HG02798 (cell line): Measurements from ENCODE around the gene GPC1.
"Not testable (repeated sequence)": the region's sequence is repeated elsewhere in the genome, so short reads cannot be mapped to it uniquely, and the experiment has no call there.

ENCODE experiments used
- ATAC-seq: cut with Tn5 transposase; IDR thresholded peaks from one replicate; pipeline ENCODE4 v1.9.1; 2021; ENCODE audit warnings: mild to moderate bottlenecking; ENCODE audit not compliant: unreplicated experiment, poor library complexity

The GPC1 gene, protein sequence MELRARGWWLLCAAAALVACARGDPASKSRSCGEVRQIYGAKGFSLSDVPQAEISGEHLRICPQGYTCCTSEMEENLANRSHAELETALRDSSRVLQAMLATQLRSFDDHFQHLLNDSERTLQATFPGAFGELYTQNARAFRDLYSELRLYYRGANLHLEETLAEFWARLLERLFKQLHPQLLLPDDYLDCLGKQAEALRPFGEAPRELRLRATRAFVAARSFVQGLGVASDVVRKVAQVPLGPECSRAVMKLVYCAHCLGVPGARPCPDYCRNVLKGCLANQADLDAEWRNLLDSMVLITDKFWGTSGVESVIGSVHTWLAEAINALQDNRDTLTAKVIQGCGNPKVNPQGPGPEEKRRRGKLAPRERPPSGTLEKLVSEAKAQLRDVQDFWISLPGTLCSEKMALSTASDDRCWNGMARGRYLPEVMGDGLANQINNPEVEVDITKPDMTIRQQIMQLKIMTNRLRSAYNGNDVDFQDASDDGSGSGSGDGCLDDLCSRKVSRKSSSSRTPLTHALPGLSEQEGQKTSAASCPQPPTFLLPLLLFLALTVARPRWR

DNA sequence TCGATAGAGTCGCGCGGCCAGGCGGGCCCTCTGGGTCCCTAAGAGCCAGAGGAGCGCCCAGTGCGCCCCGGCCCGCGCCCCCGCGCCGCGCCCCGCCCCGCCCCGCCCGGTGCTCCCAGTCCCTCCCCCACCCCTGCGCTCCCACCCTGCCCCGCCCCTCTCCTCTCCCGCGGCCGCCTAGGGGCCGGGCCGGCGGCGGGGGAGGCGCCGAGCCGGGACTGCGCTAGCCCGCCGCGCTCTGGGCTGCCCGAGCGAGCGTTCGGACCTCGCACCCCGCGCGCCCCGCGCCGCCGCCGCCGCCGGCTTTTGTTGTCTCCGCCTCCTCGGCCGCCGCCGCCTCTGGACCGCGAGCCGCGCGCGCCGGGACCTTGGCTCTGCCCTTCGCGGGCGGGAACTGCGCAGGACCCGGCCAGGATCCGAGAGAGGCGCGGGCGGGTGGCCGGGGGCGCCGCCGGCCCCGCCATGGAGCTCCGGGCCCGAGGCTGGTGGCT lies at the start of gene GPC1:
Gene GPC1, plus strand, starts transcription at position 207 of the 491 bp plus-strand sequence. Its CDS starts 256 bp downstream, at position 463.
- peak; percentile 47 for ATAC-seq

DNA sequence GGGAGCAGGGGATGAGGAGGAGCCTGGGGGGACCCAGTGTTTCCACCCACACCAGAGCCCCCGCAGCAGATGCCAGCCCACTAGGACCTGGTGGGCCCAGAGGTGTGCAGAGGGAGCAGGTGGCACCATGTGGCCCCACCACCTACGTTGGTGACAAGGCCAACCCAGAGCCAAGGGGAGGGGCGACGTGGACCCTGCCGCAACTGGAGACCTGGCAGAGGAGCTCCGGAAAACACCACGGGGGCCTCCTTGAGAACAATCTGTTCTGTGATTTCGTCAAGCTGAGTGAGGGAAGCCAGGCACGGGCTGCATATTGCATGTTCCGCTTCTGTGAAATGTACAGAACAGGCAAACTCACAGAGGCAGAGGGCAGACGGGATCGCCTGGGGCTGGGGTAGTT lies 49.1 kb upstream of the GPC1 start:
- no peak for ATAC-seq

- ATAC-seq = not testable (repeated sequence)
Measured at GRCh38 chr2:240386743-240387142, 48.7 kb upstream of the GPC1 start.

- ATAC-seq = no peak
Measured at GRCh38 chr2:240387325-240387668, 48.2 kb upstream of the GPC1 start.

DNA sequence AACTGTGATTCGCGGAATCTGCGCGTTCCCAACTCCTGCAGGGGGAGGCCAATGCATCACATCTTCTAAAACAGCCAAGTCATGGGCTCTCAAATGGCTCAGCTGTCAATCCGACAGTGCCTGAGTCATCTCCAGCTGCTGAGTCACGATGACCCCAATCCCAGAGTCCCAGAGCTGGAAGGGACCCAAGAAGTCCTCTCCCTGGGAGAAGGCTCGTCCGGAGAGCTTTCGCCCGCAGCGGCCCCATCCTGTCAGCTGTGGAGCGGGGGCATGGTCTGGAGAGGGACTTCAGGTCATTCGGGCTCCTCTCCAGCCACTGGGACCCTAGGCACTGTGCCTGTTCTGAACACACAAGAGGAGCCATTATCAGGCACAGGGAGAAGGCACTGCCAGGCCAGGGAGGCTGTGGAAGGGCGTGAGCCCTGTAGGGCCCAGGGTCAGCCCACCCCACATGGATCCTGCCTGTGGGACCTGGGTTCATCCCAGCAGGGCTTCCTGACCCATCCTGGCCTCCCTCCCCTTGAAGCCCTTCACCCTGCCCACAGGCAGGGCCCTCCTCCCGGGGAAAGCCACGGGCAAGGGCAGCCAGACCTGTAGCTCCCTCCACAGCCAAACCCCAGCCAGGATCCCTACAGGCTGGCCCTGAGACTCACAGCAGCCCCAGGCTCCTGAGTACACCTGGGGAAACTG lies 47.6 kb upstream of the GPC1 start:
- no peak for ATAC-seq

DNA sequence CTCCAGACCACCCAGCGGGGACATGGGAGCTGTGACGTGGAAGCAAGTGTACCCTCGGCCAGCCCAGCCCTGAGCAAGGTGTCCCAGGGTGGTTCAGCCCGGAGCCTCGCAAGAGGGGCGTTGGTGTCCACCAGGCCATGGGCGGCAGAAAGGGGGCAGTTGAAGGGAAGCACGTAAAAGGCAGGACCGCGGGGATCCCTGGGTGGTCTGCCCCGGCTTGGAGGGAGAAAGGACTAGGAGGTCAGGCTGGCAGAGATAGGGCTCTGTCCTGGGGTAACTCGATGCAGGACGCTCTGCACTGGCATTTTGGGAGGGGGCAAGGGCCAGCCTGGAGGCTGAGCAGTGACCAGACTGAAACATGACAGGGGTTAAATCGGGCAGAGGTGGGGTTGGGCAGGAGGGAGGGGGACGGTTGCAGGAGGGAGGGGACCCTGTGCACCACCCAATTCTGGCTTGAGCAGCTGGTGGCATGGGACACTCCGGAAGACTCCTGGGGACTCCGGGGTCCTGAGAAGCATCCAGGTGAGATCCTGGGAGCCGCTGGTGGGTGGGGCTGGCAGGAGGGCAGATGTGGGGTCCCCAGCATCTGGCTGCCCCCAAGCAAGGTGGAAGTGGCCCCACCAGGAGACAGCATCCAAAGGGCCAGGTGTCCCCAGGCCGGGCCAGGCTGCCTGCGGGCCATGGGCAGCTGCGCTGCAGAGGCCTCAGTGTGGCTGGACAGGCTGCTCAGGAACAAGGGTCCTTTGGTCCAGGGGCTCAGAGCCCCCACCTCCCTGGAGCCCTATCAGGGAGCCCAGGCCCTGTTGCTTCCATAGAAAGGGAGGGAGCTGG lies 46.8 kb upstream of the GPC1 start:
- ATAC-seq = no peak

- ATAC-seq = no peak
Measured at GRCh38 chr2:240389302-240389805, 46.1 kb upstream of the GPC1 start.

- ATAC-seq = no peak
Measured at GRCh38 chr2:240390091-240391073, 45.1 kb upstream of the GPC1 start.

DNA sequence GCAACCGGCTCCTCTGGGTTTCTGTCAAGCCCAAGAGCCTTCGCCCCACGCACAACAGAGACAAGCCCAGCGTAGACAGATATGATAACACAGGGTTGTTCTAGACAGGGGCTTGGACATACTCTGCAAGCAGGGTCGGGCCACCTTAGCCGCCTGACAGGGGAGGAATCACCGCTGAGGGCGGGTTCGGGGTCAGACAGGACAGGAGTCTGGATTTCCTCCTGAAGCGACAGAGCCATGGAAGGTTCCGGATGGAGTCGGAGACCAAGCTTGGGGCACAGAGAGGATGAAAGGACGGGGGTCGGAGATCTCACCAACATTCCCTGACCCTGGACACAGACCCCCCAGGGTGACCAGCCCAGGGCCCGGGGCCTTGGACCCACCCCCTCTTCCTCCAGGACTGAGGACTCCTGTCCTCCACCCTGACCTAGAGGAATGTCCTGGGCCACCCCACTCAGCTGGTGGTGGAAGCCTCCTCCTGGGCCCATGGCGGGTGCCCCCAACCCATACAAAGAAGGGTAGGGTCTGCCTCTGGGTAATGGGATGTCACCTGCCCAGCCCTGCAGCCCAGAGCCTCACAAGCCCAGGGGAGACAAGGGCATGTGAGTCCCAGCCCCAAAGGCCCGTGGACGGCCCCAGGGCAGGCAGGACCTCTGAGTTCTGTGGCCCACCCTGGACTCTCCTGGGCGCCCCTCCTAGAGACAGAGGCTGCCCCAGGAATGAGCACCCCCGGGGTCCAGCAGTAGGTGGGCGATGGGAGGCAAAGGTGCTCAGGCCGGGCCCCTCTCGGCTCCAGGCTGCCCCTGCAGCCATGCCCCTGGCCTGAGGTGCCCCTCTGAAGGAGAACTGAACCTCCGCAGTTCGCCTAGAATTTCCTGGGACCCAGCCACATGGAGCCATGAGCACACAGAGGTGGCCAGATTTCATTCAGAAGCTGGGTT lies 44.1 kb upstream of the GPC1 start:
- no peak for ATAC-seq

DNA sequence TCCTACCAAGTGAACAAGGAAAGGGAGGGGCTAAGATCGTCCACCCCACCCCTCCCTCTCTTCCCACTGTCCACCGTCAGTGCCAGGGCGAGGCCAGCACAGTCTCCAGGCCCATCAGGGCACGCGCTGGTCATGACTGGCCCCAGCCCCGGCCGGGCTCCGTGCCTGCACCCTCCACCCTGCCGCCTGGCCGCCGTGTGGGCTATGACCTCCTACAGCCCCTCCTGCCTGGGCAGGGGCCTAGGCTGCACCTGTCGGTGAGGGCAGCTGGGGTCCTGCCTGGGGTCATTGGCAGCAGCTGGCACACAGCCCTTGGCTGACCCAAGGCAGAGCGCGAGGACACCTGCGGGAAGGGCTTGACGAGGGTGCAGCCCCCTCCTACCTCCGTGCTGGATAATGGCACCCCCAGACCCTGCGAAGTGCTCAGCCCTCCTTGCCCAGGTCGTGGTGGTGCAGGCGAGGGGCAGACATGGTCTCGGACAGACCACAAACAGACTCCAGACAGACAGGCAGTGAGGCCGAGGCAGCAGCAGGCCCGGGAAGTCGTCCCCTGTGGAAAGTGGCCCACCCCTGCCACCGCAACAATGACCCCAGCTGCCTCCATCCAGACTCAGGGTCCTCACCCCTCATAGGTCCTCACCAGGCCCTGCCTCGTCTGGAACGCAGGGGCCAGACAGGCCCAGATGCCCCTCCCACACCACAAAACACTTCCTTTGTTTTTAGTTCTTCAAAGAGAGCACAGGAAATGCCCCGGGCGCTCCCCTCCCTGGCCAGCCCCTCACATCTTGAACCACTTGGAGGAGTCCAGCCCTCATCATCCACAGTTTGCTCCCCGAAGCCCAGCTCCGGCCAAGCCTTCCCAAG lies 43.1 kb upstream of the GPC1 start:
- no peak for ATAC-seq

DNA sequence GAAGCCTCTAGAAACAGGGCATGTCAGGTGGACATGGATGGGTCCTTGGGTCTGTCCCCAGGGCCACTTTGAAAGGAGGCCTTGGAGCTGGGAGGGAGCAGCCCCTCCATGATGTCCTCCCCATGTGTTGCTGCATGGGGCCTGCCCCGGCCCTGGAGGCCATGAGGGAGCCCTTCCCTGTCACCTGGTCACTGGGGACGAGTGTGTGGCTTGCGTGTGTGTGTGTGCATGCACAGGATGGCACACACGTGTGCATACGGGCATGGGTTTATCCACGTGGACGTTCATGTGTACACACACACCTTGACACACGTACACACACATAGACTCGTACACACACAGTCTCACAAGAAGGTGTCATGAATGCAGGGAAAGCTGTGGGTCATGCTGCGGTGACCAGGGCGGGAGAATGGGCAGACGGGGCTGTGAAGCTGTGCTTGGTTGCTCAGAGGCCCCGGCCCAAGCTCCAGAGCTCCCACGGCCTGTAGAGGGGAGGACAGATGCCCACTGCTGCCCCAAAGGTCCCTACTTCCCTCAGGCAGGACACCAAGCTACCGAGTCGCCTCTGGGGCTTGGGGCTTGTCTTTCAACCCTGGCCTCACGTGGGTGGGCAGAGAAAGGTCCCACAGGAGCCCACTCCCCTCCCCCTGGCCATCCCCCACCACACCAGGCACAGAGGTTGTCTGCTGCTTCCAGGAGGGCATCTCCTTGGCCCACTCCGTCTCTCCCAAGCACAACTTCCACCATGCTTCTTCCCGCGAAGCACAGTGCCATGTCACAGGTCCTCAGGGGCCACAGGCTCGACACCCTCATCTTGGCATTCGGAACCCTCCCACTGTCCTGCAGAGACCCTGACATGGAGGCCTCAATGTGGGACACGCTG lies 42.3 kb upstream of the GPC1 start:
- ATAC-seq = no peak

DNA sequence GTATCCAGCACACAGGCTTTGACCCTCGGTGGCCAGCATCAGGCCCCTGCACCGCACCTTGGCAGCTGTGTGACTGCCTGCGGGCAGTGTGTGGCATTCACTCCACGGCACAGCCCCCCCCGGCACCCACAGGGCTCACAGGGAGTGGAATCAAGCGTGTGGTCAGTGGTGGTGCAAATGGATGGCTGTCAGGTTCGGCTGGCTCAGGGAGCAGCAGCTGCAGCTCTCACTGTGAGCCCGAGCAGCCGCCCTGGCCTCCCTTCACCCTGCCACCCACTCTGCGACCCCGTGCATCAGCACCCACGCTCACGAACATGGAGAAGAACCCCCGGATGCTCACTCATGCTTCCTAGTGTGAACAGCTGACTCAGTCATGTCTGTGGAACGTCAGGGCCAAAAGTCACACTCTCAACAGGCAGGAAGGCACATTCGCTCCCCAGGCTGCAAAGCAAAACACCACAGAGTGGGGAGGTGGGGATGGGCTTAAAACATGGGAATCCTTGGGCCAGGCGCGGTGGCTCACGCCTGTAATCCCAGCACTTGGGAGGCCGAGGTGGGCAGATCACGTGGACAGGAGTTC lies 41.5 kb upstream of the GPC1 start:
- ATAC-seq = no peak

GRCh38 chr2:240394549-240394948 lies 40.9 kb upstream of the GPC1 start:
- ATAC-seq = no peak

DNA sequence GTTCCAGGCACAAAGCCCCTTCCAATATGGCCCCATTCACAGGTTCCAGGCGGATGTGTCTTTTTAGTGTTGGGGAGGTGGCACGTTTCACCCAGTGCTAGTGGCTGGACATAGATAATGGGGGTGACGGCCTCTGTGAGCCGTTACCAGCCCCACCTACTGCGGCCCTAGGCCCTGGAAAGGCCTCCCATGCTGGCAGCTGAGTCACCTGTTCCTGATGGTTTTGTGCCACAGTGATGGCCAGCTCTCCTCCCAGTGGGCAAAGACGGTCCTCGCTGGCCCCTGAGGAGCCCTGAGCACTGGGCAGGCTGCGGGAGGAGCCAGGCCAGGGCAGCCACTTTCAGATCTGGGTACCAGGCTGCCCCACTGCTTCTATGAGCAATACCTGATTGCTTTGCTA lies 40.0 kb upstream of the GPC1 start:
- ATAC-seq = no peak

GRCh38 chr2:240395896-240396622 lies 39.4 kb upstream of the GPC1 start:
- ATAC-seq = no peak
